22Rv1 (cell line): ENCODE results near the gene TRAPPC2.

ENCODE experiments used
- CTCF ChIP-seq: fragments of 450-650 bp; IDR thresholded peaks from 2 replicates; pipeline ENCODE4 v1.5.1; 2017; ENCODE audit warnings: mild to moderate bottlenecking
- ZFX ChIP-seq: fragments of 450-650 bp; IDR thresholded peaks from 2 replicates; pipeline ENCODE4 v1.6.1; 2017; ENCODE audit warnings: antibody characterized with exemption, borderline replicate concordance

GRCh38 chrX:13752646-13753045 lies 18.2 kb upstream of the TRAPPC2 start:
- no peak for TF ChIP-seq CTCF
- TF ChIP-seq ZFX: no peak
